OCI-LY3 (cell line): Measurements from ENCODE around the gene FXYD2.

Source experiments
- EZH2phosphoT487 ChIP-seq: fragments of 200-600 bp; shearing (Covaris generic); IDR thresholded peaks from 2 replicates; pipeline ENCODE4 v1.6.1; 2018; ENCODE audit warnings: antibody characterized with exemption, mixed run types, low read depth
- TF ChIP-seq, protein P1 (sequence below): fragments of 200-600, 300-600 bp; sonication (generic); IDR thresholded peaks from 2 replicates; pipeline ENCODE4 v1.5.1; 2014; ENCODE audit warnings: antibody characterized with exemption, low read length, low read depth

DNA sequence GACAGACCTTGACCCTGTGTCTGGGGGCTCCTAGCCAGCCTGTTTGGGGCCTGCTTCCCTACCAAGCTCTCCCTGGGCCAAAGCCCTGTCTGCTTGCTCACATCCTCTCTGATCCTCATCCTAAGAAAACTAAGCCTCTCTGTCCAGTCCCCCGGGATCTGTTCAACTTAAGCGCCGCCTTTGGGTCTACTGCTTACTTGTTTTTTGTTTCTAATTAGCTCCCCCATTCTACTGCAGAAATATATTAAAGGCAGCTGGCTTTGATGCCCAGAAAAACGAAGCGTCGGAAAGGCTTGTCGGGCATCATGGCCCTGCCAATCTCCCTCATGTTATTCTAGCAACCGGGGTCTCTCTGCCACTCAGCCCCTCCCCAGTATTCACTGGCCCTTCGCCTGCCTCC, 31.0 kb downstream of the FXYD2 start:
- TF ChIP-seq, protein P1, sequence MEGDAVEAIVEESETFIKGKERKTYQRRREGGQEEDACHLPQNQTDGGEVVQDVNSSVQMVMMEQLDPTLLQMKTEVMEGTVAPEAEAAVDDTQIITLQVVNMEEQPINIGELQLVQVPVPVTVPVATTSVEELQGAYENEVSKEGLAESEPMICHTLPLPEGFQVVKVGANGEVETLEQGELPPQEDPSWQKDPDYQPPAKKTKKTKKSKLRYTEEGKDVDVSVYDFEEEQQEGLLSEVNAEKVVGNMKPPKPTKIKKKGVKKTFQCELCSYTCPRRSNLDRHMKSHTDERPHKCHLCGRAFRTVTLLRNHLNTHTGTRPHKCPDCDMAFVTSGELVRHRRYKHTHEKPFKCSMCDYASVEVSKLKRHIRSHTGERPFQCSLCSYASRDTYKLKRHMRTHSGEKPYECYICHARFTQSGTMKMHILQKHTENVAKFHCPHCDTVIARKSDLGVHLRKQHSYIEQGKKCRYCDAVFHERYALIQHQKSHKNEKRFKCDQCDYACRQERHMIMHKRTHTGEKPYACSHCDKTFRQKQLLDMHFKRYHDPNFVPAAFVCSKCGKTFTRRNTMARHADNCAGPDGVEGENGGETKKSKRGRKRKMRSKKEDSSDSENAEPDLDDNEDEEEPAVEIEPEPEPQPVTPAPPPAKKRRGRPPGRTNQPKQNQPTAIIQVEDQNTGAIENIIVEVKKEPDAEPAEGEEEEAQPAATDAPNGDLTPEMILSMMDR: no peak
- TF ChIP-seq EZH2phosphoT487: no peak
